D721Med (cell line): Measurements from ENCODE around the gene GFM1.

Source experiments
- DNase-seq: peaks from one replicate; pipeline ENCODE4 v3.0.0; 2011; ENCODE audit warnings: low spot score; ENCODE audit not compliant: insufficient read length
- FAIRE-seq: peaks from 2 replicates; lab custom pipeline; 2011; peaks lifted over from hg19 to GRCh38; lab: Jason Lieb, UNC
- TF ChIP-seq, protein P1 (sequence below): IDR thresholded peaks from 2 replicates; pipeline ENCODE4 v1.5.1; 2012; ENCODE audit warnings: mild to moderate bottlenecking, control low read depth; ENCODE audit not compliant: insufficient read depth; ENCODE audit errors: missing control alignments

Gene GFM1

GRCh38 chr3:158644345-158644908 lies at the start of gene GFM1:
TSS of gene GFM1 (plus strand) at chr3:158644527. CDS start at chr3:158644635, 108 bp downstream.
- TF ChIP-seq, protein P1, sequence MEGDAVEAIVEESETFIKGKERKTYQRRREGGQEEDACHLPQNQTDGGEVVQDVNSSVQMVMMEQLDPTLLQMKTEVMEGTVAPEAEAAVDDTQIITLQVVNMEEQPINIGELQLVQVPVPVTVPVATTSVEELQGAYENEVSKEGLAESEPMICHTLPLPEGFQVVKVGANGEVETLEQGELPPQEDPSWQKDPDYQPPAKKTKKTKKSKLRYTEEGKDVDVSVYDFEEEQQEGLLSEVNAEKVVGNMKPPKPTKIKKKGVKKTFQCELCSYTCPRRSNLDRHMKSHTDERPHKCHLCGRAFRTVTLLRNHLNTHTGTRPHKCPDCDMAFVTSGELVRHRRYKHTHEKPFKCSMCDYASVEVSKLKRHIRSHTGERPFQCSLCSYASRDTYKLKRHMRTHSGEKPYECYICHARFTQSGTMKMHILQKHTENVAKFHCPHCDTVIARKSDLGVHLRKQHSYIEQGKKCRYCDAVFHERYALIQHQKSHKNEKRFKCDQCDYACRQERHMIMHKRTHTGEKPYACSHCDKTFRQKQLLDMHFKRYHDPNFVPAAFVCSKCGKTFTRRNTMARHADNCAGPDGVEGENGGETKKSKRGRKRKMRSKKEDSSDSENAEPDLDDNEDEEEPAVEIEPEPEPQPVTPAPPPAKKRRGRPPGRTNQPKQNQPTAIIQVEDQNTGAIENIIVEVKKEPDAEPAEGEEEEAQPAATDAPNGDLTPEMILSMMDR, result peak; percentile 98
- peak; percentile 59 for DNase-seq
- peak; percentile 80 for FAIRE-seq

DNA sequence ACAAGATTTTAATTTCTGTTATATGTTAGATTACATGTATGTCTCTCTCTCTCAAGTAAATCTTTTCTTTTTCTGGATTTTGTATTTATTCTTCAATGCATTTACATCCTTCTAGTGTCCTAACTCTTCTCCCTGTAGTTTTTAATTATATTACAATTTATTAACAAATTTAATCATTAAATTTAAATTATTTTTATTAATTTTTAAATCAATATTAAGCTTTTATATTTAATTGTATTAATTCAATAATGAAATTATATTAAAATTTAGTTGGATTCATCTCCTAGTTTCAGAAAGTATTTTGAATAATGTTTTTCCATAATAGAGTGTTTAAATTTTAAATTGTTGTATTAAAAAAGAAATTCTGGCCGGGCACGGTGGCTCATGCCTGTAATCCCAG lies 43.5 kb upstream of the GFM1 start:
- TF ChIP-seq, protein P1, result no peak
- DNase-seq, result no peak
- no peak for FAIRE-seq

GRCh38 chr3:158602227-158602626 lies 42.1 kb upstream of the GFM1 start:
- TF ChIP-seq, protein P1, result no peak
- FAIRE-seq (no peak), DNase-seq (no peak)

DNA sequence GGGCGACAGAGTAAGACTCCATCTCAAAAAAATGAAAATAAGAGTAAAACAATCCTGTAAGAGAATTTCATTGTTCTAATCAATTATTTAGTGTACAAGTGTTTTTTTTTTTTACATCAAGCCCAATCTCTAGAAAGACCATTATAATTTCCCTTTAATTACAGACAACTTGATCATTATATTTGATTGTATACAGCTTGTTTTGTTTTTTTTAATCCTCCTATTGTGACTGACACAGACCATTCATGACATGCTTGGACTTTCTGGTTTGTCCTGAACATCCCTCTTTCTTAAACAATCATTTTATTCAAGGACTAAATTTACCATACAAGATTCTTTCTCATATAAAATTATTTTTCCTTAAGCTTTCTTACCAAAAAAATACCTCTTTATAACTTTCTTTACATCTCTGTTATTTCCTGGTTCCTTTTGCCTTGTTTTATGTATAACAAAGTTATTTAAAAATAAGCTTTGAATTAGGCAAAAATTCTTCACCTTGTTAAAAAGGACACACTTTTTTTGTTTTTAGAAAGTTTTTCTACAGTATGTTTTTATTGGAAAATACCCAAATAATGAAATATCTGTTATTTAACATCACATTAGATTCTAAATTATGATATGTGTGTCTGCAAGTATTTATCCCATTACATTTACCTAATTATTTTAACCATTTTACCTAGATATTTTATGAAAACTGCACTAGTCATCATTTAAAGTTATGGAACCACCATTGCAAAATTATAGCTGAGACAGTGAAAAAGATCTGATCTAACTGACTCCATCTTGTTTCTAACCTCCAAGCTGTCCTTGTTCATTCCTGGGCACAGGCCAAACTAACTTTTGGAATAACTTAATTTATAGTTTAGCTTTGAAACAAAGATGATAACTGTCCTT lies 26.1 kb upstream of the GFM1 start:
- DNase-seq, result no peak
- TF ChIP-seq, protein P1, result no peak

GRCh38 chr3:158625881-158626280 lies 18.4 kb upstream of the GFM1 start:
- TF ChIP-seq, protein P1, result no peak
- no peak for FAIRE-seq
- no peak for DNase-seq

More for the DNA sequence above, 26.1 kb upstream of the GFM1 start:
- FAIRE-seq, result no peak

DNA sequence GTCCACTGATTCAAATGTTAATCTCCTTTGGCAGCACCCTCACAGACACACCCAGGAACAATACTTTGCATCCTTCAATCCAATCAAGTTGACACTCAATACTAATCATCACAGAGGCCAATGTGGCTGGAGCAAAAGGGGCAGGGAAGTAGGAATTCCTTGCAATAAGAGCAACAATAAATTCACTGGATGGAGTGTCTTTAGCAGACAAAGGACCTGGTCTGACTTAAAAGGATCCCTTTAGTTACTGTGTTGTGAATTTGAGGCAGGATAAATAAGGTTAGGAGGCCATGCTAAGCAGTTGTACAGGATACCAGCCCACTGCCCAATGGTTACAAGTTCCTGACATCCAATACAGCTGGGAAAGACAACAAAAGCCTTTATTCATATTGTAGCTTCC lies 12.3 kb upstream of the GFM1 start:
- FAIRE-seq, result no peak
- no peak for DNase-seq

More for the DNA sequence above, 12.3 kb upstream of the GFM1 start:
- TF ChIP-seq, protein P1, result no peak
